ENCODE results near the gene ZNF101.

DNA sequence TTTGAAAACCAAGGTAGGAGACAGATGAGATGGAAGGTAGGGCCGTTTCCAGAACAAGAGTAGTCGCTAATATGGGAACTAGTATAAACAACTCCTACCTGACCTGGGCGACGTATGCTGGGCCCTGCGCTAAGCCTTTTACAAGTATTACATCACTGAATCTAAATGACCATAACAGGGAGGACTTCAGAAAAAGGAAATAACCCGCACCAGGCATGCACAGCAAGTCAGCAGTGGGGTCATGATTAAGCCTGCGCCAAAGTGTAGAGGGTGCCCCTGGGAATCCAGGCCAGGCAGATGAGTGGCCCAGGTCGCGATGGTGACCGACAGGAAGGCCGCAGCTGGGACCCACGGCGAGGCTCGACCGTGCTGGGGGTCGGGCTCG is 5.8 kb upstream of the ZNF101 start:
- TF ChIP-seq, protein P1, sequence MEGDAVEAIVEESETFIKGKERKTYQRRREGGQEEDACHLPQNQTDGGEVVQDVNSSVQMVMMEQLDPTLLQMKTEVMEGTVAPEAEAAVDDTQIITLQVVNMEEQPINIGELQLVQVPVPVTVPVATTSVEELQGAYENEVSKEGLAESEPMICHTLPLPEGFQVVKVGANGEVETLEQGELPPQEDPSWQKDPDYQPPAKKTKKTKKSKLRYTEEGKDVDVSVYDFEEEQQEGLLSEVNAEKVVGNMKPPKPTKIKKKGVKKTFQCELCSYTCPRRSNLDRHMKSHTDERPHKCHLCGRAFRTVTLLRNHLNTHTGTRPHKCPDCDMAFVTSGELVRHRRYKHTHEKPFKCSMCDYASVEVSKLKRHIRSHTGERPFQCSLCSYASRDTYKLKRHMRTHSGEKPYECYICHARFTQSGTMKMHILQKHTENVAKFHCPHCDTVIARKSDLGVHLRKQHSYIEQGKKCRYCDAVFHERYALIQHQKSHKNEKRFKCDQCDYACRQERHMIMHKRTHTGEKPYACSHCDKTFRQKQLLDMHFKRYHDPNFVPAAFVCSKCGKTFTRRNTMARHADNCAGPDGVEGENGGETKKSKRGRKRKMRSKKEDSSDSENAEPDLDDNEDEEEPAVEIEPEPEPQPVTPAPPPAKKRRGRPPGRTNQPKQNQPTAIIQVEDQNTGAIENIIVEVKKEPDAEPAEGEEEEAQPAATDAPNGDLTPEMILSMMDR (IDR thresholded peaks at IDR 0.05) = no peak
- TF ChIP-seq EZH2phosphoT487 (IDR thresholded peaks at IDR 0.05) (no peak), EZH2 (IDR thresholded peaks at IDR 0.05) (no peak)

Measured in neural progenitor cell (in vitro differentiated cells).